ENCODE results near the gene SP100.

DNA sequence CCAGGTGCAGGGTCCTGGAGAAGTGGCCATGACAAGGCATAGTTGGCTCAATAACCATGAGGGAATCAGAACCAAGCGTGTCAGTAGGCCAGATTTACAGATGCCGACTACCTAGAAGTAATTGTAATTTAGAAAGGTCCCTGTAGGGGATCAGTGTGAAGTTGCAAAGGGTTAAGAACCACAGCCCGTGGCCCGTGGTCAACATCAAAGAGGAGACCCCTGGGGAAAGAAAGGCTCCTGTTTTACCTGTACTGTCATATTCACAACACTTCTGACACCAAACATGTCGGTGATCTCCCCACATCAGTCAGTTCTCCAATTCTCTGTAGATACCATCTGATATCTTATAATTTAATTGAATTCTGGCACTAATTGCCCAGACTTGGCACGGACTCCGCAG, 31.0 kb downstream of the SP100 start:
- TF ChIP-seq EZH2 (IDR thresholded peaks at IDR 0.05): no peak
- TF ChIP-seq POLR2AphosphoS5 (IDR thresholded peaks at IDR 0.05; ENCODE audit: borderline replicate concordance, low read depth, low read length): no peak
- TF ChIP-seq FOXP2 (optimal IDR thresholded peaks at IDR 0.05; ENCODE audit: control extremely low read depth, extremely low read length, insufficient read depth): no peak

All from SK-N-MC (cell line).